PC-3 (cell line): Measurements from ENCODE around the gene GSG1.

ENCODE experiments used
- EZH2phosphoT487 ChIP-seq: fragments of 300-600 bp; sonication (generic); IDR thresholded peaks from 2 replicates; pipeline ENCODE4 v1.6.1; 2018; ENCODE audit warnings: mild to moderate bottlenecking, antibody characterized with exemption, low read length, borderline replicate concordance
- TF ChIP-seq, protein P1 (sequence below): fragments of 300-600 bp; sonication (generic); conservative IDR thresholded peaks from 2 replicates; pipeline ENCODE4 v1.5.1; 2017; ENCODE audit warnings: antibody characterized with exemption, low read depth, mild to moderate bottlenecking, low read length

DNA sequence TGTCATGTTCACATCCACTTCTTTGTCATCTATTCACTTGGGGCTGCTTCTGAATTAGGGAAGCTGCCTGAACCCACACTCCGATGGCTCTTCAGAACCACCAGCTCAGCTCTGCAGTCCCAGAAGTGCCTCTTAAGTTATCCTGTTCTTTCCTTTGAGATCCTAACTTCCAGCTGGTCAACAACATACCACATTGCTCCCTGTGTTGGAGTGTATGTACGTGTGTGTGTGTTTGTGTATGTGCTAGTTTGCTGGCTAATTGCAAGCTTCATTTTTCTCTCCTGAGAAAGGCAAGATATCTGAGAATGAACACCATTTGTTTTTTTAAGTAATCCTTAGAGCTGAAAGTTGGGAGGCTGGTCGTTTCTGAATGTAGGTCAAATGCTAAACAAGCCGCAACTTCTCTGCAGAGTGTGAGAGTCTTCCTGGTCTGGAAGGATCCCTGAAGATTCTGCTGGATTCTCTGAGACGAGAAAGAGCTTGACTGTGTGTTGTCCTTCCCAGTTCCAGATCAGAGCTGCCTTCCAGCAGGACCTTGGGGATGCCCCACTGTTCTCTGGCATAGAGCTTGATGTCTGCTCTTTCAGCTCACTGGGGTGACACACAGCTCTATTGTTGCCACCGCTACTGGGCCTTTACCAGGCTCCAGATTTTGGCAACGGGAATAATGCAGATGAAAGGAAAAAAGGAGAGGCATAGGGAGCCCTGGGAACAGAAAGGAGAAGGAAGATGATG is 839 bp downstream of the GSG1 start:
- TF ChIP-seq, protein P1, sequence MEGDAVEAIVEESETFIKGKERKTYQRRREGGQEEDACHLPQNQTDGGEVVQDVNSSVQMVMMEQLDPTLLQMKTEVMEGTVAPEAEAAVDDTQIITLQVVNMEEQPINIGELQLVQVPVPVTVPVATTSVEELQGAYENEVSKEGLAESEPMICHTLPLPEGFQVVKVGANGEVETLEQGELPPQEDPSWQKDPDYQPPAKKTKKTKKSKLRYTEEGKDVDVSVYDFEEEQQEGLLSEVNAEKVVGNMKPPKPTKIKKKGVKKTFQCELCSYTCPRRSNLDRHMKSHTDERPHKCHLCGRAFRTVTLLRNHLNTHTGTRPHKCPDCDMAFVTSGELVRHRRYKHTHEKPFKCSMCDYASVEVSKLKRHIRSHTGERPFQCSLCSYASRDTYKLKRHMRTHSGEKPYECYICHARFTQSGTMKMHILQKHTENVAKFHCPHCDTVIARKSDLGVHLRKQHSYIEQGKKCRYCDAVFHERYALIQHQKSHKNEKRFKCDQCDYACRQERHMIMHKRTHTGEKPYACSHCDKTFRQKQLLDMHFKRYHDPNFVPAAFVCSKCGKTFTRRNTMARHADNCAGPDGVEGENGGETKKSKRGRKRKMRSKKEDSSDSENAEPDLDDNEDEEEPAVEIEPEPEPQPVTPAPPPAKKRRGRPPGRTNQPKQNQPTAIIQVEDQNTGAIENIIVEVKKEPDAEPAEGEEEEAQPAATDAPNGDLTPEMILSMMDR, result no peak
- no peak for TF ChIP-seq EZH2phosphoT487
